ENCODE measurements around the gene MDGA2.

- TF ChIP-seq NFRKB (IDR thresholded peaks at IDR 0.05) (no peak), FOXM1 (IDR thresholded peaks at IDR 0.05; ENCODE audit: borderline replicate concordance) (no peak), HDGF (IDR thresholded peaks at IDR 0.05; ENCODE audit: borderline replicate concordance) (no peak), FOXK2 (IDR thresholded peaks at IDR 0.05) (no peak), ELF4 (IDR thresholded peaks at IDR 0.05) (no peak), SP1 (IDR thresholded peaks at IDR 0.05) (no peak), FOXA1 (IDR thresholded peaks at IDR 0.05) (no peak), SUZ12 (IDR thresholded peaks at IDR 0.05) (no peak)
Observed at GRCh38 chr14:47678157-47678556, 2.8 kb upstream of the MDGA2 start.
